Suprapubic skin (tissue), 4 donors: ENCODE results near the gene FKBP10. TPM values are rescaled to one million over a fixed set of nuclear protein-coding genes. Genes with fewer than 3 reads are reported as not detected.
A peak's percentile ranks its signal among the peaks of the same experiment; 100 is the strongest.

Experiments used
- DNase-seq, 2 donors: peaks; one replicate each; pipeline ENCODE4 v3.0.0-alpha.2; 2019; ENCODE audit warnings: low spot score in 2 of 2
- H3K27ac ChIP-seq: fragments of 200-600 bp; sonication (generic); one replicate; pipeline ENCODE4 v1.5.1; 2019
- H3K27me3 ChIP-seq: fragments of 200-600 bp; sonication (generic); one replicate; pipeline ENCODE4 v1.5.1; 2019
- H3K36me3 ChIP-seq: fragments of 200-600 bp; sonication (generic); one replicate; pipeline ENCODE4 v1.5.1; 2019
- H3K4me1 ChIP-seq: fragments of 200-600 bp; sonication (generic); one replicate; pipeline ENCODE4 v1.5.1; 2019
- H3K4me3 ChIP-seq: fragments of 200-600 bp; sonication (generic); one replicate; pipeline ENCODE4 v1.5.1; 2019; ENCODE audit warnings: mild to moderate bottlenecking
- H3K9me3 ChIP-seq: fragments of 200-600 bp; sonication (generic); one replicate; pipeline ENCODE4 v1.5.1; 2019
- CTCF ChIP-seq, 2 donors: fragments of 200-600 bp in 1 of 2; fragments of 450-650 bp in 1 of 2; sonication (generic) in 1 of 2; IDR thresholded peaks; one replicate each; pipeline ENCODE4 v1.5.1; 2016 to 2019; ENCODE audit warnings: antibody characterized with exemption in 2 of 2, mild to moderate bottlenecking in 1 of 2, moderate library complexity in 1 of 2
- EP300 ChIP-seq: sonication (generic); formaldehyde crosslinking; IDR thresholded peaks from one replicate; pipeline ENCODE4 v1.6.1; 2017; ENCODE audit warnings: antibody characterized with exemption
- POLR2A ChIP-seq, 2 donors: fragments of 450-650 bp; IDR thresholded peaks; one replicate each; pipeline ENCODE4 v1.6.1; 2017; ENCODE audit warnings: antibody characterized with exemption in 2 of 2, mild to moderate bottlenecking in 2 of 2, moderate library complexity in 2 of 2
- POLR2AphosphoS5 ChIP-seq, 3 donors: sonication (generic); formaldehyde crosslinking; IDR thresholded peaks; one replicate each; pipeline ENCODE4 v1.6.1; 2017; ENCODE audit warnings: antibody characterized with exemption in 3 of 3
- WGBS: methylation state at CpG from one replicate; pipeline ENCODE4 v1.1.5; 2018; 5-methylcytosine and 5-hydroxymethylcytosine counted together
- total RNA-seq, 4 donors: library from RNA; depleted of rRNA; stranded (reverse); fragments of >200 nt; gene quantifications; one replicate each; pipeline ENCODE4 v1.1.0, GENCODE V29; 2016

Gene FKBP10
- total RNA-seq, 4 donors from 2014 or later, result 11.7 to 14.8 (median 12.4) TPM

- Histone ChIP-seq H3K27me3 (no peaks in the 10 kb centered on the region), H3K9me3 (no peaks in the 10 kb centered on the region), H3K4me1 (peaks cover 30% of the 10 kb centered on the region), H3K27ac (no peak overlapping the region), H3K36me3 (no peaks in the 10 kb centered on the region), H3K4me3 (no peak overlapping the region)
- TF ChIP-seq EP300 (no peak), POLR2AphosphoS5 (IDR thresholded peaks at IDR 0.05) (no peak), POLR2A (IDR thresholded peaks at IDR 0.05) (no peak), CTCF (IDR thresholded peaks at IDR 0.05) (no peak)
- no peak for DNase-seq
- WGBS, result 66% methylated on average over 3 of the region's 3 CpGs
These were observed 47.6 kb downstream of the FKBP10 start for GRCh38 chr17:41860254-41860931.

GRCh38 chr17:41863074-41863848, 50.5 kb downstream of the FKBP10 start:
- DNase-seq, result no peak
- no peak for TF ChIP-seq CTCF (IDR thresholded peaks at IDR 0.05)
- no peak for TF ChIP-seq EP300
- TF ChIP-seq POLR2AphosphoS5 (IDR thresholded peaks at IDR 0.05), result no peak
- no peak for TF ChIP-seq POLR2A (IDR thresholded peaks at IDR 0.05)
- no peak overlapping the region for H3K27ac ChIP-seq
- H3K36me3 ChIP-seq, result peaks cover 16% of the 10 kb centered on the region
- WGBS, result 62% methylated on average over 18 of the region's 18 CpGs
- no peaks in the 10 kb centered on the region for H3K9me3 ChIP-seq
- no peaks in the 10 kb centered on the region for H3K27me3 ChIP-seq
- peak overlapping the region; percentile 96 for H3K4me3 ChIP-seq
- peaks cover 32% of the 10 kb centered on the region for H3K4me1 ChIP-seq

GRCh38 chr17:41864498-41864835, 51.7 kb downstream of the FKBP10 start:
- no peaks in the 10 kb centered on the region for H3K9me3 ChIP-seq
- no peak for TF ChIP-seq EP300
- TF ChIP-seq POLR2AphosphoS5 (IDR thresholded peaks at IDR 0.05), result no peak
- no peak for TF ChIP-seq POLR2A (IDR thresholded peaks at IDR 0.05)
- no peak for TF ChIP-seq CTCF (IDR thresholded peaks at IDR 0.05)
- H3K4me1 ChIP-seq, result peaks cover 32% of the 10 kb centered on the region
- peak overlapping the region; percentile 93 for H3K27ac ChIP-seq
- H3K4me3 ChIP-seq, result peak overlapping the region; percentile 96
- no peak for DNase-seq
- peaks cover 25% of the 10 kb centered on the region for H3K36me3 ChIP-seq
- 0% methylated on average over 25 of the region's 25 CpGs for WGBS
- no peaks in the 10 kb centered on the region for H3K27me3 ChIP-seq

GRCh38 chr17:41864836-41865595, 52.2 kb downstream of the FKBP10 start, which contains the start of gene KLHL11:
Gene KLHL11 (minus strand): TSS chr17:41865423. CDS start chr17:41865370, 53 bp downstream.
- peak; percentile 90 to 94 for DNase-seq
- Histone ChIP-seq H3K27ac (peak within 1 kb of the TSS; percentile 93), H3K9me3 (no peaks in the 10 kb centered on the region), H3K4me1 (peaks cover 32% of the 10 kb centered on the region), H3K4me3 (peak within 1 kb of the TSS; percentile 96), H3K36me3 (peaks cover 30% of the 10 kb centered on the region), H3K27me3 (no peaks in the 10 kb centered on the region)
- 0% methylated on average over 16 of the region's 90 CpGs for WGBS
- TF ChIP-seq POLR2A (IDR thresholded peaks at IDR 0.05) (peak; percentile 71 to 79), POLR2AphosphoS5 (IDR thresholded peaks at IDR 0.05) (peak in 2 of 3 donors; percentile 64 to 75), EP300 (no peak), CTCF (IDR thresholded peaks at IDR 0.05) (no peak)

GRCh38 chr17:41865596-41865893, 52.7 kb downstream of the FKBP10 start:
- H3K27ac ChIP-seq, result peak overlapping the region; percentile 93
- WGBS, result 0% methylated on average over 10 of the region's 10 CpGs
- H3K4me3 ChIP-seq, result peak overlapping the region; percentile 96

More at GRCh38 chr17:41865596-41865893, 52.7 kb downstream of the FKBP10 start:
- H3K27me3 ChIP-seq, result no peaks in the 10 kb centered on the region
- peaks cover 30% of the 10 kb centered on the region for H3K4me1 ChIP-seq
- no peaks in the 10 kb centered on the region for H3K9me3 ChIP-seq
- TF ChIP-seq POLR2A (IDR thresholded peaks at IDR 0.05) (no peak), EP300 (no peak), POLR2AphosphoS5 (IDR thresholded peaks at IDR 0.05) (no peak), CTCF (IDR thresholded peaks at IDR 0.05) (no peak)
- H3K36me3 ChIP-seq, result peaks cover 36% of the 10 kb centered on the region
- DNase-seq, result no peak
